HL-60/S4 treated with phorbol 12-myristate 13-acetate at 8.2 ng/mL for 4 days and 3 days (cell line): ENCODE data around the gene PLTP.
"Not testable (repeated sequence)": the region's sequence is repeated elsewhere in the genome, so short reads cannot be mapped to it uniquely, and the experiment has no call there.

Source experiments
- in situ Hi-C: fragments of 300-500 bp; cut with MboI; formaldehyde crosslinking; loops from 2 replicates; pipeline ENCODE4 v1.15.0; 2022; ENCODE audit warnings: low sequenced_read_pairs

Gene PLTP

DNA sequence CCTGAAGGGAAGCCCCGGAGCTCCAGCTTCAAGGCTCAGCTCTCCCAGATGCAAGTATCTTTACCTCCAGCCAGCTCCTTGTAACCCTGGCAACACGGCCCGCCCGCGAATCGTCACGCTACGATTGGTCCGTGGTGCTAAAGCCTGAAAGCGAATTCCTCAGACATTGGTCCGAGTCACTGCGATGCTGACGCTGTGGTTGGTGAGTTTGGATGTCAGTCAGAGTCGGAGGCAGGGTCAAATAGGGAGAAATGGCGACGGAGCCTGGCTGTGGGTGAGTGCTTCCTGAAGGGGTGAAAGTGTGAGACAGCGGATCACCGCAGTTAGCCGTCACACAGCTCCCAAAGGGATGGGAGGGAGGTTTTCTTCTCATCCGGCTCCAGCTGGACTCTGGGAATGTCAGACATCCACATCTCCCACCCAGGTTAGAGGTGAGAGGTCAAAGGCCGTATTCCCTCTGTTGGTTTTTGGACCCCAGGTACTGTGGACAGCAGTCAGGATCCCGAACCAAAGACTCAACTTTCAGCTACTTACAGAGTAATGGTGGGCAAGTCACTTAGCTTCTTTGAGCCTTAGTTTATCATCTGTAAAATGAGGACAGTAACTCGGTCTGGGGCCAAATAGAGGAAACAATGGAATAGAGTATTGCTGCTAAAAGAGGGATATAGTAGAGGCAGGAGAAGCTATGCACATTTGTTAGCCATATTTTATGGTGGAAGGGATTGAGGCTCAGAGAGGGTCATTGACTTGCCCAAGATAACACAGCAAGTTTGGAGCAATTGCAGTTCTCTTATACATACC lies 30.8 kb downstream of the PLTP start, which contains the start of gene ZSWIM1:
Gene ZSWIM1, plus strand, starts transcription at position 240 of the 801 bp plus-strand sequence. CDS start 1,366 bp downstream, outside the sequence.
- in situ Hi-C loops, result no loop called here

DNA sequence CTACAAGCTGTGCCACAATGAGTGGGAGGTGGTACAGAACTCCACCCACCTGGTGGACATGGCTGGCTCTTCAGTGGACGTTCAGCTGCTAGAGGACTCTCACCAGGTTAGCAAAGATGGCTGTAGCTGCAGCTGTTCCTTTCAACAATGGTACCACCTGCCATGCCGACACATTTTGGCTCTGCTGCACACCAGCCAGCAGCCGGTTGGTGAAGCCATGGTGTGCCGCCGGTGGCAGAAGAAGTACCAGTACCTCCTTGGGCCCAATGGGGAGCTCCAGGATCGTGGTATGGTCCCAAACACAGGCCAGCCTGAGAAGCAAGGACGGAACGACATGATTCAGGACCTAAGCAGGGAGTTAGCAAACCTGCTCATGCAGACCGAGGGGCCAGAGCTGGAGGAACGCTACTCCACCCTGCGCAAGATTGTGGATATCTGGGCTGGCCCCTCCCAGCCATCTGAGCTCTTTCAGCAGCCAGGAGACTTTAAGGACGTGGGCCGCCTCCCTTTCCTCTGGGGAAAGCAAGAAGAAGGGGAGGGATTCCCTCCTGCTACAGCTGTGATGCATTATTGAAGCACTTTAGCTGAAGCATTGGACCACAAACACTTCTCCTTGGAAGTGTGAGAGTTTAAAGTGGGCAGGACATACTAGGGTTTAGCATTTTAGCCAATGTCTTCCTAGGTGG lies 33.7 kb downstream of the PLTP start:
- in situ Hi-C loops, result no loop called here

DNA sequence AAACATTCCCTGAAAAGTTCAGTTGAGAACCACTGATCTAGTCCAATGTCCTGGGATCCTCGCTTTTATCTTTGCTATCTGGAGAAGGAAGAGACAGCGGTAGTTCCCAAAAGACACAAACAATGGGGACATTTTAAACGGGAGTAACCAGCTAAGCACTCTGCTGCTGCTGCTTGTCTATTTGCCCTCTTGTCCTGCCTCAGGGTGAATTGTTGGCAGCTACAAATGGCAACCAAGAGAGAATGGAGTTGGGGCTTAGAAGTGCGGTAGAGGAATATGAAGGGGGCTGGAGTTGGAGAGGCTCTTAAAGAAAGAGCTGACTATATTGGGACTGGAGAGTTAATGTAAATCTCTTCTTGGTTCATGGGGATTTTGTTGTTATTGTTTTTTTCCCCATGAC lies 37.4 kb downstream of the PLTP start:
- in situ Hi-C loops, result no loop called here

DNA sequence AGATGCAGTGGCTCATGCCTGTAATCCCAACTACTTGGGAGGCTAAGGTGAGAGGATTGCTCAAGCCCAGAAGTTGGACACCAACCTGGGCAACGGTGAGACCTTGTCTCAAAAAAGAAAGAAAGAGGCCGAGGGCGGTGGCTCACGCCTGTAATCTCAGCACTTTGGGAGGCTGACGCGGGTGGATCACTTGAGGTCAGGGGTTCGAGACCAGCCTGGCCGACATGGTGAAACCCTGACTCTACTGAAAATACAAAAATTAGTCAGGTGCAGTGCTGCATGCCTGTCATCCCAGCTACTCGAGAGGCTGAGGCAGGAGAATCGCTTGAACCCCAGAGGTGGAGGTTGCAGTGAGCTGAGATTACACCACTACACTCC lies 37.9 kb downstream of the PLTP start:
- in situ Hi-C loops, result not testable (repeated sequence)

DNA sequence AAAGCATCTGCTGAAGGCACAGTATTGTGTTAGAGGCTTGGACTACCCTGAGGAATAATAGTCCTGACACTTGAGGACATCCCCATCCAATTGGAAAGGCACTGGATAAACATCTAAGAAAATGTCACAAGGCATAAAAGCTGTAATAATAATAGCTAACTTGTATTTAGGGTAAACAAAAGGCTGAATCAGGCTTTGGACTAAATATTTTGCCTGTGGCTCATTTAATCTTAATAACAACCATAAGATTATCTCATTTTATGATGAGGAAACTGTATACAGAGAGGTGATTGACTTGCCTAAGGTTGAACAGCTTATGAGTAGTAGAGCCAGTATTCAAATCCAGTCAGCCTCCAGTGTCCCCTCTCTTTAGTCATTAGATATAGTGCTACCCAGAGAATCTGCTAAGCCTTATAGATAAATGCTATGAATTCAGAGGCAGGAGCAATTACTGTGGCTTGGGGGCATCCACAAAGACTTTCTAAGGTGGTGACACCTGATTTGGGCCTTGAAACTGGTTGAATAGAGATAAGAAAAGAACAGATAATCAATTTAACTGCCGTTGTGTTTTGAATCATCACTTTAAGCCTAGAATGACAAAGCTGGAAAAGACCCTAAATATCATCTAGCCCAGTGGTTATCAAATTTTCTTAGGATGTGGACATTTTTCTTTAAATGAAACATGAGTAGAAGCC lies 38.4 kb downstream of the PLTP start:
- in situ Hi-C loops, result no loop called here

DNA sequence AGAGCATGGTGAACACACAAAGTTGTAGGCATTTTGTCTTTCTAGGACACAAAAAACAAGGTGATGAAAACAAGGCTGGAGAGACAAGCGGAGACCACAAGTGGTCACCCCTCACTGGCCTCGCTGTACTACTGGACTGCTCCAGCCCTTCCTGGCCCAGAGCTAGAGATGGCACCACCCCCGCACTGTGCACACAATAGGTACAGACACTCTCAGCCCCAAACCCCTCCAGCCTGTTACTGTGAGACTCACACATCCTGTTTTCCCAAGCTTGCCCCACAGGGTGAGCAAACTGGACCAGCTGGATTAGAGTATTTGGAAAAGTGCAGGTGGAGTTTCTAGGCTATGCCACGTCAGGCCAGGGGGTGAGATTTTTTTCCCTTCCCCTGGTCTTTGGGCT lies 39.3 kb downstream of the PLTP start:
- in situ Hi-C loops, result no loop called here

DNA sequence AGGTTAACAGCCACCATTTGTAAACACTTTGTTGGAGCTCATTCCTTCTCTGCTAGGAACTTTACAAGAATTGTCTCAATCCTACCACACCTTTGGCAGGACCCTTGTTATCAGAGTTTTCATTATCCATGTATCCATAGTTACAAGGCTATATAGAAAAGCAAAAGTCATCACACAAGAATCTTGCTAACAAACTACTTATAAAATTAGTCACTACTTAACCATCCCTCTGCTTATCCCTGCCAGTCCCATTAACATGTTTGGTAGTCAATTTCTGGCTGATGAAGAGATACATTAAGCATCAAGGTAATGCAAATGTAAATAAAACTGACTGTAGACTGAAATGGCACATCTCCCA lies 44.2 kb downstream of the PLTP start:
- in situ Hi-C loops, result no loop called here

DNA sequence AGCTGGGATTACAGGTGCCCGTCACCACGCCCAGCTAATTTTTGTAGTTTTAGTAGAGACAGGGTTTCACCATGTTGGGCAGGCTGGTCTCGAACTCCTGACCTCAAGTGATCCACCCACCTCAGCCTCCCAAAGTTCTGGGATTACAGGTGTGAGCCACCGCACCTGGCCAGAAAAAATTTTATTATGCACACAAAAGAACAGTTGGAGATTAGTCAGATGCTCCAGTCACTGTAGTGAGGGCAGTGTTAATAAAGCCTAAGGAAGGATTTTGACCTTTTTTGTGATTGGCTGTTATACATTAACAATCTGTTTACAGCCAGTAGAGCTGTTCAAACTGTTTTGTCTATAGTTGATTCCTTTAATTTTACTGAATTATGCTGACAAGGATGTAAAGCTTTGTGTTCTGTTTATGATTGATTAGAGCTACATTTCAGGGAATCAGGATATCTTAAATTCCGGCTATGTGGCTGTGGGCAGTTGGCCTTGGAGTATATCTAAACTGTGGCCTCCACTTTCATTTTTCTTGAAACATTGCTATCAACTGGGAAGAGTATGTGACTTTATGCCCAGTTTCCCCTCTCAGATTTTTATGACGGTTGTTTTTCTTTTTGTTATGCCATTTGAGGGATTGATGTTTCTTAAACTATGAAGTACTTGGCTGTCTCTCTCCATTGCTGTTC lies 44.7 kb downstream of the PLTP start:
- in situ Hi-C loops, result no loop called here

DNA sequence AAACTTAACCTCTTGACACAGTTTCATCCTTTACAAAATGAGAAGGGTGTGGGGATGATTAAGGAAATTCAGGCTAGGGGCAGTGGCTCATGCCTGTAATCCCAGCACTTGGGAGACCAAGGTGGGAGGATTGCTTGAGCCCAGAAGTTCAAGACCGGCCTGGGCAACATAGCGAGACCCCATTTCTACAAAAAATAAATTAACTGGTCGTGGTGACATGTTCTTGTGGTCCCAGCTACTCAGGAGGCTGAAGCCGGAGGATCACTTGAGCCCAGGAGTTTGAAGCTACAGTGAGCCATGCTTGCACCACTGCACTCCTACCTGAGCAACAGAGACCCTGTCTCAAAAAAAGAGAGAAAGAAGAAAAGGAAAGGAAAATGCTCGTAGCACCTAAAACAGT lies 45.5 kb downstream of the PLTP start:
- in situ Hi-C loops, result no loop called here

DNA sequence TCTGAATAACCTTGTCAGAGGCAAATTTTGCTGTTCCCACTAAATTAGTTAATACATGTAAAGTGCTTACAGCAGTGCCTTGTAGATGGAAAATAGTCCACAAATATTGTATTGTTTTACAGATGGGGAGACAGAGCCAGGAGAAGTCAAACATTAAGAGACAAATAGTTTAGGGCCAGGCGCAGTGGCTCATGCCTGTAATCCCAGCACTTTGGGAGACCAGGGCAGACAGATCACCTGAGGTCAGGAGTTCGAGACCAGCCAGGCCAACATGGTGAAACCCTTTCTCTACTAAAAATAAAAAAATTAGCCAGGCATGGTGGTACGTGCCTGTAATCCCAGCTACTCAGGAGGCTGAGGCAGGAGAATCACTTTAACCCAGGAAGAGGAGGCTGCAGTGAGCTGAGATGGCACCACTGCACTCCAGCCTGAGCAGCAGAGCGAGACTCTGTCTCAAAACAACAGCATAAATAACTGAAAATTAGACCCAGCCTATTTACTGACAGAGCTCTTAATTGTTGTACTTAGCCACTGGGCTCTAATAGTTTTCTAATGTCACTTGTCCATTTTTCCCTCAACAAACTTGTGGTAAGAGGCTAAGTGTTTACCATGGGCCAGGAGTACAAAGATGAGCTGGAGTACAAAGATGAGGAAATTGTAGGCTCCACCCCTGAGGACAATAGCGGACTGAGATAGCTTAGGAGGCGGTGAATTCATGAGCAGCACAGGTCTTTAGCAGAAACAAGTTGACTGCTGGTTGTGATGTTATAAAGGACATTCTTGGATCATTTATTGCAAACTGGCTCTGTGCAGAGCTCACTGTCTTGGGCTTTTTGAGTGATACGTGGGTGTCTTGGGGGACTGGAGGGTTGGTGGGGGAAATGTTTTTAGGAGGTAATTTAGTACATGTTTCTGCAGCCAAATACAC lies 48.1 kb downstream of the PLTP start:
- in situ Hi-C loops, result no loop called here

DNA sequence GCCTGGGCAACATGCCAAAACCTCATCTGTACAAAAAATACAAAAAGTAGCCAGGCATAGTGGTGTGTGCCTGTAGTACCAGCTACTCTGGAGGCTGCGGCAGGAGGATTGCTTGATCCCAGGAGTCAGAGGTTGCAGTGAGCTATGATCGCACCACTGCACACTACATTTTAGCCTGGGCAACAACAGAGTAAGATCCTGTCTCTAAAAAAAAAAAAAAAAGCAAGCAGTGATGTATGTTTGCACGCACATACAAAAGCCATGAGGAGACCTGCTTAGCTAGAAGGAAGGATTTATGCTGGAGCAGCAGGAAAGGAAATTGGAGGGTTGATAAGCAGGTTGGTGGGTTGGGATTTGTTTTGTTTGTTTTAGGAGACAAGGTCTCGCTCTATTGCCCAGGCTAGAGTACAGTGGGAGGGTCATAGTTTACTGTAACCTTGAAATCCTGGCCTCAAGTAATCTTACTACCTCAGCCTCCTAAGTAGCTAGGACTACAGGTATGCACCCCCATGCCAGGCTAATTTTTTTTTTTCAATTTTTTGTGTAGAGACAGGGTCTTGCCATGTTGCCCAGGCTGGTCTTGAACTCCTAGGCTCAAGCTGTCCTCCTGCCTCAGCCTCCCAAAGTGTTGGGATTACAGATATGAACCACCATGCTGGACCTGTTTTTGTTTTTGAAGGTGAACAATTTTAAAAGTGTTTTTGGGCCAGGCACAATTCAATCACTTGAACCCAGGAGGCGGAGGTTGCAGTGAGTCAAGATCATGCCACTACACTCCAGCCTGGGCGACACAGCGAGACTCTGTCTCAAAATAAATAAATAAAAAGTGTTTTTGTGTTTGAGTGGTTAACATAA lies 50.5 kb downstream of the PLTP start:
- in situ Hi-C loops, result no loop called here

DNA sequence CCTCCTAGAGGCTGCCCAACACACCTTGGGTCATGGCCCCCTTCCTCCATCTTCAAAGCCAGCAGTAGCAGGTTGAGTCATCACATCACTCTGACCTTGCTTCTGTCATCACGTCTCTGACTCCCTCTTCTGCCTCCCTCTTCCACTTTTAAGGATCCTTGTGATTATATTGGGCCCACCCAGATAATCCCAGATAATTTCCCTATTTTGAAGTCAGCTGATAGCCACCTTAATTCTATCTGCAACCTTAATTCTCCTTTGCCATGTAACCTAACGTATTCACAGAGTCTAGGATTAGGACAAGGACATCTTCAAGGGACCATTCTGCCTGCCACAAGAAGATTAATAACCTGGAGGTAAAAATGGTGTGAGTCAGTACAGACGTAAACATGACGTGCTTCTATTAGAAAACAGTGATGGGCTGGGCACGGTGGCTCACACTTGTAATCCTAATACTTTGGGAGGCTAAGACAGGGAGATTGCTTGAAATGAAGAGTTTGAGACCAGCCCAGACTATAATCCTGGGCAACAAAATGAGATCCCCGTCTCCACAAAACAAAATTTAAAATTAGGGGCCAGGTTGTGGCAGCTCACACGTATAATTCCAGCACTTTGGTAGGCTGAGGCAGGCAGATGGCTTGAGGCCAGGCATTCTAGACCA lies 51.3 kb downstream of the PLTP start:
- in situ Hi-C loops, result no loop called here

DNA sequence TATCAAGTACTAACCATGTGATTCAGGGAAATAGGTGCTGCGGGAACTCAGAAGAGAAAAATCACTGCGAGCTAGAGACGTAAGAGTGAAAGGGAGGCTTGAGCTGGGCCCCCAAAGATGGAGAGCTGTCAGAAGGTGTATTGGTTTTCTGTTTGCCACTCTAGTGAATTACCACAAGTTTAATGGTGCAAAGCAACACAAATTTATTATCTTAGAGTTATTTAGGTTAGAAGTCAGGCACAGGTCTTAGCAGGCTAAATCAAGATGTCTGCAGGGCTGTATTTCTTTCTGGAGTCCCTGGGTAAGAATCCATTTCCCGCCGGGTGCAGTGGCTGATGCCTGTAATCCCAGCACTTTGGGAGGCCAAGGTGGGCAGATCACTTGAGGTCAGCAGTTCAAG lies 52.0 kb downstream of the PLTP start:
- in situ Hi-C loops, result no loop called here

DNA sequence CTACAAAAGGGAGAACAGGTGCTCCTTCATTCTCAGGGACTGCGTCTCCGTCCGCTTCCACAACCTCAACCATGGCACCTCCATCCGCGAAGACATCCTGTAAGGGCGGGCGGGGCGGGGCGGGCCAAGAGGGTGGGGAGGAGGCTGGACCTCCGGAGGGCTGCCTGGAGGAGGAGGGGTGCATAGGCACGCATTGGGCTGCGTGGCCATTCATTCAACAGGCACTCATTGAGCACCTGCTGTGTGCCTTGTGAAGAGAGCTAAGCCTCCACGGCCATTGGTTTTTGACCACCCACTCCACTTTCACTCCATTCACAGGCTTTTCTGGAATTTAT lies 54.1 kb downstream of the PLTP start:
- in situ Hi-C loops, result no loop called here

DNA sequence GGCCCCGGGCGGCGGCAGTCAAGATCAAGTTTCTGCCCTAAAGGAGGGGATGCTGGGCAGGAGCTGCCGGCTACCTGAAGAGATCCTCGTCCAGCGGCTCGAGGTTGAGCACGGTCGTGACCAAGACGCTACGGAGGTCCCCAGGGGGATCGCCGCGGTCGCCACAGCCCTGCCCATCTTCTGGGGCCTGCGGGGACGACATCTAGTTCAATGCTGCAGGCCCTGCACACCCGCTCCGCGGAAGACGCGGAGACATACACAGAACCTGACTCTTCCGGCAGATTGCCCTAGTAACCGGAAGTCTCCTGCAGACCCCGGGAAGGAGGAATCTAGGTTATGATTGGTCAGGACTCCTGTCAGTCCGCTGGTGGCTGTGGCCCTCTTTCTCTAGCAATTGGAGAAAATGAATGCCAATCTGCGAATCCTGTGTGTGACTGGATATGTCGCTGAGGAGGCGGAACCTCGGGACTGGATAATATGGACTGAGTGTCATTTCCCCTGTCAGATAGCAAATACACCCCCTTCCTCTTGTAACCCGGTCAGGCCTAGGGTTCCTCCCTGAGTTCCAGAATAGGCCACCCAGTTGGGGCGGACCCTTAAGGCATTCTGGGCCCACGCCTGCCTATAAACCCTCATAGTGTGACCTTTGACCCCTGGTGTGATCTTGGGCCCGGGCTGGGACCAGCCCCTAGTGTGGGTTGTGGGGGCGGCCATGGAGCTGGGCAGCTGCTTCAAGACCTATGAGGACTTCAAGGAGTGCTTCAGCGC lies 54.7 kb downstream of the PLTP start, which contains the start of the genes ACOT8 and ZSWIM3:
Gene ACOT8, minus strand, starts transcription at position 279 of the 768 bp plus-strand sequence. Its CDS starts 77 bp downstream, at position 202.
Gene ZSWIM3, plus strand, starts transcription at position 501 of the 768 bp plus-strand sequence. Its CDS starts 212 bp downstream, at position 713.
- in situ Hi-C loops, result no loop called here

DNA sequence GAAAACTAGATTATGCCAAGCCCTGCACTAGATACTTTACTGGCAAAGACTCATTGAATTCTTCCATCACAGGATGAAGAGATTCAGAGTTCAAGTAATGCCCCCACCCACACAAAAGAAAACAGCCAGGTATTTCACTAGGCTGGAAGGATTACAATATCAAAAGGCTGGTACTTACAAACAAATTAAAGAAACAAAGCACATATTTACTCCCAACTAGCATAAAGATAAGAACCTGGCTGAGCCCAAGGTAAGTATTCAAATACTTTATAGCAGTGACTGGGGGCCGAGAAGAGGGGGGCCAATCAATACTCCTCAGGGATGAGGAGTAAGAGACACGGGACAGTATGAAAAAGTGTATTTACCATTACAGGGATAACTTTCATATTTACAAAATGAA lies 58.5 kb downstream of the PLTP start:
- in situ Hi-C loops, result no loop called here

DNA sequence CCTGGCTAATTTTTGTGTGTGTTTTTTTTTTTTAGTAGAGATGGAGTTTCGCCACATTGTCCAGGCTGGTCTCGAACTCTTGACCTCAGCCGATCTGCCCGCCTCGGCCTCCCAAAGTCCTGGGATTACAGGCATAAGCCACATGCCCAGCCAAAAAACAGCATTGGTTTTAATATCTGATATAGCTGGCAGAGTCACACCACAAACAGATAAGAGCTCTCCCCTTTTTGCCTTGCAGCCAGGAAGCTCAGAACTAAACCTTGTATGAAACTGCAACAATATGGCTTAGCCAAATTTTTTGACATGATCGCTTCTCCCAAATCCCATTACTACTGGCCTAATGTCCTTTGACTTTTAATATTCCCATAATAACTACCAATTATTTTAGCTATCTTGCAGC lies 59.6 kb downstream of the PLTP start:
- in situ Hi-C loops, result no loop called here

DNA sequence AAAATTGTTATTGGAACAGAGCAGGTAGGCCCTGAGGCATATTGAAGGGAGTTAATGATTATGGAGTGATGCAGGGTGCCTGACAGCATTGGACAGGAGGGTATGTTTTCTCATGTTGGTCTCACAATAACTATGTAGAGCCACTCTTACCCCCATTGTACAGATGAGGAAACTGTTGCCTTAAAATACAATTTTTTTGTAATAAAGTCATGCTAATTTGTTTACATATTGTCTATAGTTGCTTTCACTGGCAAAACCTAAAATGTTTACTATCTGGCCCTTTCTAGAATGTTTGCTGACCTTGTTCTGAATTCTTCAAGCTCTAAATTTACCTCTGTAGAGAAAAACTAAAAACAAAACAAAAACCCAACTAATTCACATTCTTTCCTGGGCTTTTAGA lies 60.5 kb downstream of the PLTP start:
- in situ Hi-C loops, result no loop called here
